NCI-H2171 (cell line): ENCODE measurements around the gene P2RX4.
"Not testable (repeated sequence)": the region's sequence is repeated elsewhere in the genome, so short reads cannot be mapped to it uniquely, and the experiment has no call there.

Experiments used
- DNase-seq: peaks from one replicate; lab custom pipeline; 2025; lab: John Stamatoyannopoulos, UW

Gene P2RX4

GRCh38 chr12:121277374-121277759 is 67.4 kb downstream of the P2RX4 start:
- DNase-seq, result no peak

GRCh38 chr12:121278169-121279070 is 68.5 kb downstream of the P2RX4 start:
- no peak for DNase-seq

- no peak for DNase-seq
Observed at GRCh38 chr12:121279071-121279375, 69.1 kb downstream of the P2RX4 start.

GRCh38 chr12:121279507-121279915 is 69.6 kb downstream of the P2RX4 start:
- no peak for DNase-seq

- DNase-seq, result not testable (repeated sequence)
Observed at GRCh38 chr12:121280531-121280930, 70.6 kb downstream of the P2RX4 start.

- DNase-seq, result not testable (repeated sequence)
Observed at GRCh38 chr12:121281116-121281515, 71.2 kb downstream of the P2RX4 start.

- no peak for DNase-seq
Observed at GRCh38 chr12:121282072-121282742, 72.3 kb downstream of the P2RX4 start.

GRCh38 chr12:121282910-121283309 is 73.0 kb downstream of the P2RX4 start:
- not testable (repeated sequence) for DNase-seq

GRCh38 chr12:121283388-121283787 is 73.5 kb downstream of the P2RX4 start:
- DNase-seq, result no peak
